Loucy (cell line): ENCODE data around the gene NCMAP.

Experiments
- H2AFZ ChIP-seq: fragments of 200-600 bp; sonication (generic); 2 replicates; pipeline ENCODE4 v1.6.0; 2016; ENCODE audit warnings: antibody characterized with exemption, mild to moderate bottlenecking, low read length, moderate library complexity
- H3F3A ChIP-seq: fragments of 200-600 bp; 2 replicates; pipeline ENCODE4 v1.6.0; 2016; ENCODE audit warnings: antibody characterized with exemption, low read depth, mild to moderate bottlenecking
- H3K27me3 ChIP-seq: fragments of 200-600 bp; sonication (generic); 2 replicates; pipeline ENCODE4 v1.6.1; 2014; ENCODE audit warnings: low read length, mild to moderate bottlenecking; ENCODE audit not compliant: insufficient read depth, poor library complexity, severe bottlenecking
- H3K36me3 ChIP-seq: fragments of 200-600 bp; sonication (generic); 2 replicates; pipeline ENCODE4 v1.6.1; 2016; ENCODE audit warnings: low read length; ENCODE audit not compliant: insufficient read depth
- H3K4me1 ChIP-seq: fragments of 200-600 bp; sonication (generic); 2 replicates; pipeline ENCODE4 v1.5.1; 2014; ENCODE audit warnings: low read length, mild to moderate bottlenecking; ENCODE audit not compliant: insufficient read depth, poor library complexity, severe bottlenecking
- H3K4me2 ChIP-seq: fragments of 200-600 bp; sonication (generic); 2 replicates; pipeline ENCODE4 v1.6.0; 2014; ENCODE audit warnings: antibody characterized with exemption, low read length, low read depth, mild to moderate bottlenecking; ENCODE audit not compliant: poor library complexity, severe bottlenecking
- H3K4me3 ChIP-seq: fragments of 200-600 bp; sonication (generic); 2 replicates; pipeline ENCODE4 v1.5.1; 2014; ENCODE audit warnings: low read length, mild to moderate bottlenecking, mixed read lengths; ENCODE audit not compliant: poor library complexity, severe bottlenecking
- H3K79me2 ChIP-seq: fragments of 200-600 bp; sonication (generic); 2 replicates; pipeline ENCODE4 v1.6.1; 2014; ENCODE audit warnings: low read length; ENCODE audit not compliant: insufficient read depth
- H3K9ac ChIP-seq: fragments of 200-600 bp; sonication (generic); 2 replicates; pipeline ENCODE4 v1.6.0; 2014; ENCODE audit warnings: mild to moderate bottlenecking, low read depth, low read length, moderate library complexity; ENCODE audit not compliant: poor library complexity, severe bottlenecking
- H3K9me2 ChIP-seq: fragments of 200-600 bp; sonication (generic); replicated peaks from 2 replicates; pipeline ENCODE4 v1.6.1; 2016; ENCODE audit warnings: low read depth, low read length, mixed read lengths
- H3K9me3 ChIP-seq: fragments of 200-600 bp; sonication (generic); 2 replicates; pipeline ENCODE4 v1.6.1; 2014; ENCODE audit warnings: mild to moderate bottlenecking, antibody characterized with exemption, low read length, low read depth; ENCODE audit not compliant: insufficient read depth
- H4K20me1 ChIP-seq: fragments of 200-600 bp; sonication (generic); 2 replicates; pipeline ENCODE4 v1.6.0; 2014; ENCODE audit warnings: antibody characterized with exemption, low read length, mild to moderate bottlenecking; ENCODE audit not compliant: insufficient read depth, poor library complexity, severe bottlenecking
- EZH2phosphoT487 ChIP-seq: fragments of 200-600 bp; IDR thresholded peaks from 2 replicates; pipeline ENCODE4 v1.6.1; 2018; ENCODE audit warnings: antibody characterized with exemption, mild to moderate bottlenecking, moderate library complexity, borderline replicate concordance
- TF ChIP-seq, protein P1 (sequence below): fragments of 200-600 bp; sonication (generic); conservative IDR thresholded peaks from 2 replicates; pipeline ENCODE4 v1.5.1; 2014; ENCODE audit warnings: mild to moderate bottlenecking, antibody characterized with exemption, low read length

The NCMAP gene

GRCh38 chr1:24591781-24592180, 35.9 kb downstream of the NCMAP start:
- Histone ChIP-seq H3K9me3 (no peaks in the 10 kb centered on the region), H3K4me2 (no peak overlapping the region), H3K36me3 (no peaks in the 10 kb centered on the region), H3K79me2 (no peaks in the 10 kb centered on the region), H3K27me3 (no peaks in the 10 kb centered on the region), H4K20me1 (no peaks in the 10 kb centered on the region), H2AFZ (no peak overlapping the region), H3F3A (no peaks in the 10 kb centered on the region), H3K9me2 (no peaks in the 10 kb centered on the region), H3K4me3 (no peak overlapping the region), H3K9ac (no peak overlapping the region), H3K4me1 (peaks cover 4% of the 10 kb centered on the region)
- TF ChIP-seq, protein P1, sequence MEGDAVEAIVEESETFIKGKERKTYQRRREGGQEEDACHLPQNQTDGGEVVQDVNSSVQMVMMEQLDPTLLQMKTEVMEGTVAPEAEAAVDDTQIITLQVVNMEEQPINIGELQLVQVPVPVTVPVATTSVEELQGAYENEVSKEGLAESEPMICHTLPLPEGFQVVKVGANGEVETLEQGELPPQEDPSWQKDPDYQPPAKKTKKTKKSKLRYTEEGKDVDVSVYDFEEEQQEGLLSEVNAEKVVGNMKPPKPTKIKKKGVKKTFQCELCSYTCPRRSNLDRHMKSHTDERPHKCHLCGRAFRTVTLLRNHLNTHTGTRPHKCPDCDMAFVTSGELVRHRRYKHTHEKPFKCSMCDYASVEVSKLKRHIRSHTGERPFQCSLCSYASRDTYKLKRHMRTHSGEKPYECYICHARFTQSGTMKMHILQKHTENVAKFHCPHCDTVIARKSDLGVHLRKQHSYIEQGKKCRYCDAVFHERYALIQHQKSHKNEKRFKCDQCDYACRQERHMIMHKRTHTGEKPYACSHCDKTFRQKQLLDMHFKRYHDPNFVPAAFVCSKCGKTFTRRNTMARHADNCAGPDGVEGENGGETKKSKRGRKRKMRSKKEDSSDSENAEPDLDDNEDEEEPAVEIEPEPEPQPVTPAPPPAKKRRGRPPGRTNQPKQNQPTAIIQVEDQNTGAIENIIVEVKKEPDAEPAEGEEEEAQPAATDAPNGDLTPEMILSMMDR: no peak
- no peak for TF ChIP-seq EZH2phosphoT487

- H3K79me2 ChIP-seq: no peaks in the 10 kb centered on the region
- TF ChIP-seq EZH2phosphoT487: no peak
These were observed 38.4 kb downstream of the NCMAP start for GRCh38 chr1:24594328-24594598.

DNA sequence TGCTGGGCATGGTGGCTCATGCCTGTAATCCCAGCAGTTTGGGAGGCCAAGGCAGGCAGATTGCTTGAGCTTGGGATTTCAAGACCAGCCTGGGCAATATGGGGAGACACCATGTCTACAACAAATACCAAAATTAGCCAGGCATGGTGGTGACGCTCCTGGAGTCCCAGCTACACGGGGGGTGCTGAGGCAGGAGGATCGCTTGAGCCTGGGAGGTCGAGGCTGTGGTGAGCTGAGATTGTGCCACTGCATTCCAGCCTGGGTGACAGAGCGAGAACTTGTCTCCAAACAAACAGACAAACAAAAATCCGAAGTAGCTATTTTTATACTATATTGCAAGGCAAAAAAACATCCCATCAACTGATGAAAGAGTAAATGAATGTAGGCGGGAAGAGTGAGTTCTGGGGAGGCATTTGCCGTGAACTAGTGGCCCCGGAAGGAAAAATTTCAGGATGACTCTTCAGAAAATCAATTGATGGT, 40.6 kb downstream of the NCMAP start:
- H3F3A ChIP-seq: no peaks in the 10 kb centered on the region
- no peak for TF ChIP-seq EZH2phosphoT487
- TF ChIP-seq, protein P1: no peak
- no peak overlapping the region for H3K4me2 ChIP-seq
- no peak overlapping the region for H3K9ac ChIP-seq
- H3K36me3 ChIP-seq: no peaks in the 10 kb centered on the region
- H3K9me2 ChIP-seq: no peaks in the 10 kb centered on the region
- no peaks in the 10 kb centered on the region for H3K79me2 ChIP-seq
- H3K27me3 ChIP-seq: no peaks in the 10 kb centered on the region
- H3K9me3 ChIP-seq: no peaks in the 10 kb centered on the region
- H3K4me3 ChIP-seq: no peak overlapping the region
- no peaks in the 10 kb centered on the region for H4K20me1 ChIP-seq
- H2AFZ ChIP-seq: no peak overlapping the region
- no peaks in the 10 kb centered on the region for H3K4me1 ChIP-seq

More at GRCh38 chr1:24594328-24594598, 38.4 kb downstream of the NCMAP start:
- no peak overlapping the region for H3K4me2 ChIP-seq
- no peaks in the 10 kb centered on the region for H3K36me3 ChIP-seq
- no peaks in the 10 kb centered on the region for H3K9me2 ChIP-seq
- H2AFZ ChIP-seq: no peak overlapping the region
- H3K4me3 ChIP-seq: no peak overlapping the region
- no peaks in the 10 kb centered on the region for H3F3A ChIP-seq
- no peaks in the 10 kb centered on the region for H3K27me3 ChIP-seq
- no peaks in the 10 kb centered on the region for H3K4me1 ChIP-seq
- H3K9ac ChIP-seq: no peak overlapping the region
- no peaks in the 10 kb centered on the region for H4K20me1 ChIP-seq
- no peaks in the 10 kb centered on the region for H3K9me3 ChIP-seq

DNA sequence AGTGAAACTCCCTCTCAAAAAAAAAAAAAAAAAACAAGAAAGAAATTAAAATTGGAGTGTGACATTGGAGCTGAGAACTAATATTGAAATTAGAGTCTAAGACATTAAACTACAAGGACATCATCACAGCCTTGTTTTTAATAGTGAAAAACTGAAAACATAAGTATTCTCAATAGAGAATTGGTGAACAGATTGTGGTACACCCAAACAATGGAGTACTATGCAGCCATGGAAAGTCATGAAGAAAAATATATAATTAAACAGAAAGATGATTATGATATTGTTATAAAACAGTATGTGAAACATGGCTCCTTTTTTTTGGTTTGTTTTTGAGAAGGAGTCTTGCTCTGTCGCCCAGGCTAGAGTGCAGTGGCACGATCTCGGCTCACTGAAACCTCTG, 43.4 kb downstream of the NCMAP start:
- H3K36me3 ChIP-seq: no peaks in the 10 kb centered on the region
- TF ChIP-seq, protein P1: no peak
- no peak for TF ChIP-seq EZH2phosphoT487

More for the DNA sequence above, 43.4 kb downstream of the NCMAP start:
- Histone ChIP-seq H3K27me3 (no peaks in the 10 kb centered on the region), H3K9me2 (no peaks in the 10 kb centered on the region), H4K20me1 (no peaks in the 10 kb centered on the region), H2AFZ (no peak overlapping the region), H3K4me3 (no peak overlapping the region), H3K9ac (no peak overlapping the region), H3K4me1 (no peaks in the 10 kb centered on the region), H3K79me2 (no peaks in the 10 kb centered on the region), H3K9me3 (no peaks in the 10 kb centered on the region), H3K4me2 (no peak overlapping the region), H3F3A (no peaks in the 10 kb centered on the region)
